HTERT RPE-1 (cell line): ENCODE results near the gene KCNJ15.
"Not testable (repeated sequence)": the region's sequence is repeated elsewhere in the genome, so short reads cannot be mapped to it uniquely, and the experiment has no call there.

ENCODE experiments used
- in situ Hi-C: fragments of 300-500 bp; cut with MboI; formaldehyde crosslinking; loops from 4 replicates; pipeline ENCODE4 v1.14.3; 2020; ENCODE audit warnings: low sequenced_read_pairs

The KCNJ15 gene

GRCh38 chr21:38244407-38244787 lies 12.4 kb upstream of the KCNJ15 start:
- in situ Hi-C loops, result no loop called here

GRCh38 chr21:38244885-38245869 lies 11.6 kb upstream of the KCNJ15 start:
- in situ Hi-C loops, result no loop called here

- in situ Hi-C loops, result no loop called here
Observed at GRCh38 chr21:38246511-38246910, 10.3 kb upstream of the KCNJ15 start.

DNA sequence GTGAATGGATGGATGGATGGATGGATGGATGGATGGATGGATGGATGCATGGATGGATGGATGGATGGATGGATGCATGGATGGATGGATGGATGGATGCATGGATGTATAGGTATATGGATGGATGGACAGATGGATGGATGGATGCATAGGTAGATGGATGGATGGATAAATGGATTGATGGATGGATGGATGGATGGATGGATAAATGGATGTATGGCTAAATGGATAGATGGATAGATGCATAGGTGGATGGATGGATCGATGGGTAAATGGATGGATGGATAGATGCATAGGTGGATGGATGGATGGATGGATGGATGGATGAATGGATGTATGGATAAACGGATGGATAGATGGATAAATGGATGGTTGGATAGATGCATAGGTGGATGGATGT lies 9.7 kb upstream of the KCNJ15 start:
- in situ Hi-C loops, result not testable (repeated sequence)

DNA sequence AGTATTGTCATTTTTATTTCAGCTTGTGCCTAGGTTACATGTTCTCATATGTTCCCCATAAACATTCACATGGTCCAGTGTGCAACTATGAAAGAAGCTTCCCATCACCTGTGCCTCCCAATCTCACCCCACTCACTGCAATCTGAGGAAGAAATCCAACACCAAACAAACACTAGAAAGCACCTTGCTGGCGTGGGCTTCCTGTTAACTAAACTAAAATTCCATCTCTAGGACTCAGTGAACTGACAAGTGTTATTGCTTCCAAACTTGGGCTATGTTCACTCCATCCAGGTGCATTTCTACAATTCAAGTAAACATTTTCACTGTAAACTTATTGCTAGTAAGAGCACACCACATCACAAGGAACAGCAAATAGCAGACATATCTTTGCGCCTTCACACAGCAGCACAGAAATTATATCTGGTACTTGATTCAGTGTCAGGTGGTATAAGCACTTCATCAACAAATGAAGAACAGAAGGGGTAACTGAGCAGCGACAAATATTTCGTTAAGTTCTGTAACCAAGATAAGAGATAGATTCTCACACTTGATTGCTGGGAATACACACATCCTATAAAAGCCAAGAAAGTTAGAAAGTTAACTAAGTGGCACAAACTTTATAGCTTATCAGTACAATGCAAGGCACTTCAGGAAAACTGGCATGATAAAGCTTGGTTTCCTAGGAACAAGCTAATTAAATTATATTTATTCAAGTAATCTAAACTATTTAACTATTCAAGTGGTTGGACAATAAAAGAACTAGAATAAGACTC lies 8.9 kb upstream of the KCNJ15 start:
- in situ Hi-C loops, result no loop called here

DNA sequence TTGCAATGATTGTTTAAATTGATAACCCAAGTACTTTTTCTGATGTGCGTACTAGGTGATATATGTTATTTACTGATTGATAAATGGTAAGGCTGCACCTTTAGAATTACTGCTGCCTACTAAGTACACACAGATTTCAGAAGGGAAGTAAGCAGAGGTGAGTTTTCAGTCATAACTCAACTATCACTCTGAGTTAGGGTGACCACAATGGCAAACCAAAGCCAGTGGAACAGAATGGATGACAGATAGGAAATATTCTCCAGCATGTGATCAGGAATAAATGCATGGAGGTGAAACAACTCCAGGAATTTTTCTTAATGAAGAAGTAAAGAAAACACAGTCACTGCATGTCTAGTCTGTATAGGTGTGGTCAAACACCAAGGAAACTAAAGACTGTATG lies 7.5 kb upstream of the KCNJ15 start:
- in situ Hi-C loops, result no loop called here

- in situ Hi-C loops, result no loop called here
Observed at GRCh38 chr21:38249696-38250278, 7.0 kb upstream of the KCNJ15 start.

GRCh38 chr21:38250991-38251418 lies 5.8 kb upstream of the KCNJ15 start:
- in situ Hi-C loops, result no loop called here

DNA sequence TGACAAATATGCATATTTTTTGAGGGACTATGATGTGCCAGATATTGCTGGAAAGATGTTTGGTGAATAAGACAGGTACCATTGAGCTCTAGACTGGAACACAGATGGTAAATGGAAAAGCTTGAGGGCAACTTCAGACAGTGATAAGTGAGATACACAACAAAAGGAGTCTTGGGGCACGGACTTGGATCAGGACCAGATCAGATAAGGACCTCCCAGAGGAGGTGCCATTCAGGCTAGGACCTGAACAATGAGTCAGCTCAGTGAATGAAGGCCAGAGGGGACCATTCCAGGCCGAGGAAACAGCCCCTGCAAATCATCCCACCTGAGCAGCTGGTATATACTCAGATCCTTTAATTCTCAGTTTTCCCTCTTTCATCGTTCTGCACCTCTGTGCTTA lies 1.8 kb upstream of the KCNJ15 start:
- in situ Hi-C loops, result no loop called here

DNA sequence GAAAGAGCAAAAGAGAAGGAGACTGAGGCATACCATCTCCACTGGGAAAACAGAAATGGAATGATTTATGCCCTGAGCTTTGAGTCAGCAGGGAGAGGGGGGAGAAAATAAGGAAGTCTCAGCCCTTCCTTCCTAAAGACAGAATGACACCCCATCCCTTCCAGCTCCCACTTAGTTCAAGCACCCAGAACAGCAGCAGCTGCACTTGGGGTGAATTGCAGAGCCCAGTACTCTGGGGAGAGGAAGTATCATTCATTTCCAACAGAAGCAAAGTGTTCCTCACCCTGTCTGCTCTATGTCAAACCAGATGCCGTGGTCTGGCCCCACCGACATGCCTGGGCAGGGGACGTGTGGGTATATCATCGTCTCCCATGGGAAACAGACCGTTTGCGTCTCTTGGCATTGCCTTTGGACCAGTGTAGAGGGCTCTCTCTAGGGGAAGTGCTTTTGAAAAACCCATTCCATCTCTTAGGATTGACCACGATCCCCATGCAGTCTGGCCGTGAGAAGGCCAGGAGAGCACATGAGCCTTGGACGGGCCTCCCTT lies 1.1 kb upstream of the KCNJ15 start:
- in situ Hi-C loops, result no loop called here

GRCh38 chr21:38257667-38258066 lies 876 bp downstream of the KCNJ15 start:
- in situ Hi-C loops, result no loop called here

GRCh38 chr21:38258521-38259485 lies 2.0 kb downstream of the KCNJ15 start:
- in situ Hi-C loops, result no loop called here

- in situ Hi-C loops, result no loop called here
Observed at GRCh38 chr21:38259665-38260064, 2.9 kb downstream of the KCNJ15 start.

GRCh38 chr21:38260426-38260825 lies 3.6 kb downstream of the KCNJ15 start:
- in situ Hi-C loops, result no loop called here

GRCh38 chr21:38261851-38262250 lies 5.1 kb downstream of the KCNJ15 start:
- in situ Hi-C loops, result no loop called here

DNA sequence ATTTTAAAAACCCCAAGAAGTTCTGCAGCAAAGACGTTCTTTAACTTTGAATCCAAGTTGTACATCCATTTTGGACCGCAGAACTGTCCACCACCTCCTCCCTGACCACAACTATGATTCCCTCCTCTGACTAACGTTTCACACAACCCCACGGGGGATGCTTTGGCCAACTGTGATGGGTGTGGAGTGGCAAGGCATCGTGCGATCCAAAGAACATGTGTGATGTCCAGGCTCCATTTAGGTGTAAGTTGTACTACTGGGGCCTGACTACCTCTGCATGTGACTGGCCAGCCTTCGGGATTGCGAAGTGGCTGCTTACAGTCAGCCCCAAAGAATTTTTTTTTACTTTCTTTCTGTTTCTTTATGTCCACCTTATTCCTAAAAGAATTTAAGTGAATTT lies 6.7 kb downstream of the KCNJ15 start:
- in situ Hi-C loops, result no loop called here

DNA sequence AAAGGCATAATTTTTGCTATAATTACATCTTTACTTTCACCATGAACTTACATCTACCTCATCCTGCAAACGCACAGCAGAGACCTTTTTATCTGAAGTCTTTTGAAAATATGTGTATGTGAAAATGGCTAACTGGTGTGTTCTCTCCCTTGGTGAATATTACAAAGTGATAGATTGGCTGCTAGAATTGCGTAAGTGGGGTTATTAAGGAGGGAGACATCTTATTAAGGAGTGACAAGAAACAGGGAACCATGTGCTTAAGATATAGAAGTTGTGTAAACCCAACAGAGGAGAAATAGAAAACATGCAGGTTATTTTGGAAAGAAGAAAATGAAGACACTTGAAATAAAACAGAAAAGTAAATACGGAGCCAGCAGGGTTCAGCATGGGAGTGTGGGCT lies 7.8 kb downstream of the KCNJ15 start:
- in situ Hi-C loops, result no loop called here

- in situ Hi-C loops, result no loop called here
Observed at GRCh38 chr21:38265166-38265565, 8.4 kb downstream of the KCNJ15 start.

DNA sequence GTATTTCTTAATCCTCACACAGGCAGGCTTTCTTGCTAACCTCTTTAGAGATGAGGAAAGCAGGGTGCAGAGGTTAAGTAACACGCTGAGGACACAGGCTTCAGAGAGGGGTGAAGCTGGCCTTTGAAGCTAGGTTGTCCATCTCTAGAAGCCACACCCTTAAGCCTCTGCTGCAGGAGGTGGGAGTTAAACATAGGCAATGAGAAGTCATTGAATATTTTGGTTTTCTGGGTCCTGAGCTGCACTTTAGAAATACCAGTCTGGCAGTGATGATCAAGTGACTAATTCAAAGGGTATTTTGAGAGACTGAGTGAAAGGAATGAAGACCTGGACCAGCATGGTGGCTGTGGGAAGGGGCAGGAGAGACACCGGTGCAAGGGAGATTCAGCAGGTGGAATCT lies 9.9 kb downstream of the KCNJ15 start:
- in situ Hi-C loops, result no loop called here

DNA sequence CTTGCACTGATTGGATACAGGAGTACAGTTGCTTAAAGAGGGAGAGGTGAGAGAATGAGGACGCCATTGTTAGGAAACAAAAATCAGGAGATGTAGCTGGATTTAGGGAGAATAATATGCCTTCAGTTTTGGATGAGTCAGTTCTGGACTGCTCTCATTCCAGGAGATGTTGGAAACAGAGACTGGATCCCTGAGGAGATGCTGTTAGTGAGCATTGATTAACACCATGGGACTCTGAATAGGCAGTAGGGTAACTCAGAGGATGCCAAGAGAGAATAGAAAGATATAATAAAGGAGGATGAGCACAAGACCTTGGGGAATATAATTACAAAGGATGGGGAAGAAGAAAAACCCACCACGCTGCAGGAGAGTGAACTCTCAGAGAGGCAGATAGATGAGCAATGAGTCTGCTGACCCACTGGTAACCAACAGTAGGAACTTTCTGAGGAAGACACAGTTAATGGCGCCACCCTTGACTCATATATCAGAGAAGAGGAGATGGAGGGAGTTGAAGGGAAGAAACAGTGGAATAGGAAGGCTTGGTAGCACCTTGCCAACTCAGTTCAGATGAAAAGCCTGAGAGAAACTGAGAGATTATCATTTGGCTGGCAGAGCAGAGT lies 10.5 kb downstream of the KCNJ15 start:
- in situ Hi-C loops, result no loop called here
